Inflammatory macrophage treated with lipopolysaccharide for 4 hours (primary cell): ENCODE data around the gene NFILZ.

ENCODE experiments used
- DNase-seq: peaks from one replicate; pipeline ENCODE4 v3.0.0-alpha.2; 2020

The NFILZ gene

GRCh38 chr19:8642561-8642960 is 12.1 kb downstream of the NFILZ start:
- peak; percentile 13 for DNase-seq

DNA sequence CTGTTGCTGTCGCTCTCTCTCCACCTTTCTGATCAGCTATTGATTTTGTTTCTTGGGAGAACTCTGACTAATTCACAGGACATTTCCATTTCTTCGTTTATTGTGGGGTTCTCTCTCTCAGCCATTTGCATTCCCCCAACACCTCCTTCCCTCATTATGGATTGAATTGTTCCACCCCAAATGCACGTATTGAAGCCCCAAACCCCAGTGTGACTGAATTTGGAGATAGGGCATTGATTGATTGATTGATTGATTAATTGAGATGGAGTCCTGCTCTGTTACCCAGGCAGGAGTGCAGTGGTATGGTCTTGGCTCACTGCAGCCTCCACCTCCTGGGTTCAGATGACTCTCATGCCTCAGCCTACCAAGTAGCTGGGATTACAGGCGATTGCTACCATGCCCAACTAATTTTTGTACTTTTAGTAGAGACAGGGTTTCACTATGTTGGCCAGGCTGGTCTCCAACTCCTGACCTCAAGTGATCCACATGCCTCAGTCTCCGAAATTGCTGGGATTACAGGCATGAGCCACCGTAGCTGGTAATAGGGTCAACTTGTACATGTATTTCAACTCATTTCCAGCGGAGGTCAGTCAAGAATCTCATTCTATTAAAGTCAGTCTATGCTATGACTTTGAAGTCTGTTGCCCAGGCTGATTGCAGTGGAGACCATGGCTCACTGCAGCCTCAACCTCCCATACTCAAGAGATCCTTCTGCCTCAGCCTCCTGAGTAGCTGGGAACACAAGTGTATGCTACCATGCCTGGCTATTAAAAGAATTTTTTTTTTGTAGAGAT is 13.6 kb downstream of the NFILZ start:
- DNase-seq = no peak

DNA sequence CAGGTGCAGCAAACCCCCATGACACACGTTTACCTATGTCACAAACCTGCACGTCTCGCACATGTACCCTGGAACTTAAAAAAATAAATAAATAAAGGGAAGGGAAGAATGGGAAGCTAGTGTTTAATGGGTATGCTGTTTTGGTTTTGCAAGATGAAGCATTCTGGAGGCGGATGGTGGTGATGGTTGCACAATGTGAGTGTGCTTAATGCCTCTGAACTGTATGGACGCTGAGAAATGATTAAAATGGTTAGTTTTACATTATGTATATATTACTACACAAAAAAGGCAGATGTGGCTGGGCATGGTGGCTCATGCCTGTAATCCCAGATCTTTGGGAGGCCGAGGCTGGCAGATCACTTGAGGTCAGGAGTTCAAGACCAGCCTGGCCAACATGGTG is 17.8 kb downstream of the NFILZ start:
- DNase-seq = peak; percentile 88

- DNase-seq = peak; percentile 22
These were observed 24.3 kb downstream of the NFILZ start for GRCh38 chr19:8654591-8655339.

DNA sequence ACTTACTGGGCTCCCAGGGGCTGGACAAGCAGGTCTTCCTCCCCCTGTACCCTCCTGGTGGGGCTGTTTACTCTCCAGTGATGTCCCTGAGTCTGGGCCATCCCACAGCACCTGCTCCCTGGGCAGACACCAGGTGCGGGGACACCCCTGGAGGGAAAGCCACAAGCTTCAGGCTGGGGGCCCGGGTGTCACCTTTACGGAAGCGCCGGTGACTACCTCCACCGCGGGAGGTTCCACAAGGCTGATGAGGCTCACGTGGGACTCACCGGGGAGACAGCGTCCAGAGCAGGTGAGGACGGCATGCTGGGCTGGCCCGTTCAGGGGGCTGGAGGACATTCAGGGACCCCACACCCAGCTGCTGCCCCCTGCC is 24.9 kb downstream of the NFILZ start:
- DNase-seq = no peak

DNA sequence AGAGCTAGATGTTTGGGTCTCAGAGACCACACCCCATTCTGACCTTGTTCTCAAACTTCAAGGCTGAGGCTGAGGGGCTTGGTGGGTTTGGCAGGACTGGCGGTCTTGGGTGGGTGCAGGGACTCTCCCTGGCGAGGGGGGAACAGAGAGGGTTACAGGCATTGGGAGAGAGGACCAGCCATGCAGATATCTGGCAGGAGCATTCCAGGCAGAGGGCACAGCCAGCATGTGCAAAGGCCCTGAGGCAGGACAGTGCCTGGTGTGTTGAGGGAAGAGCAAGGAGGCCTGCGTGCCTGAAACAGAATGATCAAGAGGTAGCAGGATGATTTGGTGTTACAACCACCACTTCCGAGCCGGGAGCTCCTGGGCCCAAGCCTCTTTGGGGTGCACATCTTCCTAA is 27.4 kb downstream of the NFILZ start:
- no peak for DNase-seq

- DNase-seq = no peak
These were observed 29.5 kb downstream of the NFILZ start for GRCh38 chr19:8659905-8660304.

DNA sequence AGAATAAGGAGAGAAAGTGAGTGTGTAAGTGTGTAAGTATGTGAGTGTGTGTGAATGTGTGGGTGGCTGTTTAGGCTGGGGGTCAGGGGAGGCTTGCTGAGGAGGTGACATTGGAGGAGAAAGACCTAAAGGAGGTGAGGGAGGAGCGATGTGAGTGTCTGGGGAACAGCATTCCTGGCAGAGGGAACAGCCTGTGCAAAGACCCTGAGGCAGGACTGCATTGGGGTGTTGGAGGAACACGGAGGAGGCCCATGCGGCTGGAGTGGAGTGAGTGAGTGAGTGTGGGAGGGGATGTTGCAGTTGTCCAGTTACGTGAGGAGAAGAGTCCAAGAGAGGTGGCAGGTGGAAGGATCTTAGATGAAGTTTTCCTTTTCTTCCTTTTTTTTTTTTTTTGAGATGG is 31.8 kb downstream of the NFILZ start:
- DNase-seq = no peak

- peak; percentile 60 for DNase-seq
These were observed 33.7 kb downstream of the NFILZ start for GRCh38 chr19:8663920-8664670.

GRCh38 chr19:8664671-8665057 is 34.2 kb downstream of the NFILZ start:
- DNase-seq = no peak

- DNase-seq = no peak
These were observed 35.2 kb downstream of the NFILZ start for GRCh38 chr19:8665468-8666213.

DNA sequence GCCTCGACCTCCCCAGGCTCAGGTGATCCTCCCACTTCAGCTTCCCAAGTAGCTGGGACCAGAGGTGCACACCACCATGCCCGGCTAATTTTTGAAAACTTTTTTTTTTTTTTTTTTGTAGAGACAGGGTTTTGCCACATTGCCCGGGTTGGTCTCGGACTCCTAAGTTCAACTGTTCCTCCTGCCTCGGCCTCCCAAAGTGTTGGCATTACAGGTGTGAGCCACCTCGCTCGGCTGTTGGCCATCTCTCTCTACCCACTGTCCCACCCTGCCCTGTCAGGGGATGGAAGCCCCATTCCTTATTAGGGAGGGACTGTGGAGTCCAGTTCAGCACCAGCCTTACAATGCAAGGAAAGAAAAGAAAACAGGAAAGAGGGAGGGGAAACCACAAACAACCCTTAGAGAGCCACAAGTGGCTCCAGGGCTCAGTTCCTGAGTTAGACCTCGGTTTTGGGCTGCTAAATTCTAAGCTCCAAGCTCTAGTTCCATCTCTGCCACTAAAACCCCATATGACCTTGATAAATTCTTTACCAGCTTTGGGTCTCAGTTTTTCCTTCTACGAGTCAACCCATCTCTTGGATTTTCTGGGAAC is 36.5 kb downstream of the NFILZ start:
- DNase-seq = no peak

DNA sequence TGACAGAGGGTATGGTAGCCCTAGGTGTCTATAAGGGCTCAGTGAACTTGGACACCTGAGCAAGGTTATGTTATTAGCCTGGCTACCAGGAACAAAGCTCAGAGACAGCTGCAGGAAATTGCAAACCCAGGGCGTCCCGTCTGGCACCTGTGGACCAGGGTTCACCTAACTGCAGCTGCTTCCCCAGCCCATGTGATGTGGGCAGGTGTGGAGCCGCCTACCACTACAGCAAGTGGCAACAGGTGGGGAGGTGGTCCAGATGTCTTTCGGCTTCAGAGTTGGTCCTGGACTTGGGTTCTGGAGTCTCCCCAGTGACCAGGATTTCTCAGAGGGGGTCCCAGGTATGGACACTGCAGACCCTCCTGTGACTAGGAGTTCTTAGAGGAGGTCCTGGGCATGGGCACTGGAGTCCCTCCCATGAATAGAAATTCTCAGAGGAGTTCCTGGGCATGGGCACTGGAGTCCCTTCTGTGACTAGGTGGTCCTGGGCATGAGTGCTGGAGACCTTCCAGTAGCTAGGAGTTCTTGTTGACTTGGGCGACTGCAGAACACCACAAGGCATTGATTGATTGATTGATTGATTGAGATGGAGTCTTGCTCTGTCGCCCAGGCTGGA is 43.0 kb downstream of the NFILZ start:
- no peak for DNase-seq

DNA sequence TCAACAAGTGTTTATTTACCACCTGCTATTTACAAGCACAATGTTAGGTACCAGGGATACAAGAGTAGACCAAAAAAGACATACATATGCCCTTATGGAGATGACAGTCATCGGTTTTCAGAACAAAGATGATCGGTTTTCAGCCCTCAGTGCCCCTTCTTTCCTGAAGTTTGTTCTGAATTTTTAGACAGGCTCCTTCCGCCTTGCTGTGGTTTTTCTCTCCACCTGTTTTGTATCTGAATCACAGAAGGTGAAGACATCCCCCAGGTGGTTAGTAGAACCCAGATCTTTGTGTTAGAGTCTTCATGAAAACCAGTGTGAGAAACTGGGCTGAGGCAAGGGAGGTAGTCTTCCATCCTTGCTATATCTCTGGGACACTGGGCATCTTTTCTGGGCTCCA is 44.6 kb downstream of the NFILZ start:
- DNase-seq = no peak

GRCh38 chr19:8678244-8678807 is 47.9 kb downstream of the NFILZ start:
- DNase-seq = no peak
